GM12874 (cell line): ENCODE data around the gene CSNK2A3.

ENCODE experiments used
- TF ChIP-seq, protein P1 (sequence below): IDR thresholded peaks from 2 replicates; pipeline ENCODE4 v1.5.1; 2011; ENCODE audit warnings: low read depth, mild to moderate bottlenecking, control low read depth, low read length, moderate library complexity; ENCODE audit not compliant: insufficient read depth

Gene CSNK2A3

DNA sequence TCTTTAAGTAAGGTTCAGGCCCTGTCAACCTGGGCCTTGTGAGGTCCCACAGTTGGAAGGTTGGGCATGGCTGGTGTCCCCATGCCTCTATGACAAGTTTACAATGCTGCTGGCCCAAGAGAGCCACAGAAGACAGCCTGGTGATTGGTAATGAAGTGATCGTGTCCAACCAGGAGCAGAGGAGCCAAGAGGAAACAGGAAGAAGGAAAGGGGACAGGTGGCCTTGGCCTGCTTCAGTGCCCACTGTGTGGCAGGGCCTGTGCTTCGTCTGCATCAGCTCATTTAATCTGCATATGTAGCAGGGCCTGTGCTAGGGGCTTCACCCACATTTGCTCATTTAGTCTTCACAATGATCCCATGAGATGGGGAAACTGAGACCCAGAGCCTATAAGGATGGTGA, 42.1 kb upstream of the CSNK2A3 start:
- TF ChIP-seq, protein P1, sequence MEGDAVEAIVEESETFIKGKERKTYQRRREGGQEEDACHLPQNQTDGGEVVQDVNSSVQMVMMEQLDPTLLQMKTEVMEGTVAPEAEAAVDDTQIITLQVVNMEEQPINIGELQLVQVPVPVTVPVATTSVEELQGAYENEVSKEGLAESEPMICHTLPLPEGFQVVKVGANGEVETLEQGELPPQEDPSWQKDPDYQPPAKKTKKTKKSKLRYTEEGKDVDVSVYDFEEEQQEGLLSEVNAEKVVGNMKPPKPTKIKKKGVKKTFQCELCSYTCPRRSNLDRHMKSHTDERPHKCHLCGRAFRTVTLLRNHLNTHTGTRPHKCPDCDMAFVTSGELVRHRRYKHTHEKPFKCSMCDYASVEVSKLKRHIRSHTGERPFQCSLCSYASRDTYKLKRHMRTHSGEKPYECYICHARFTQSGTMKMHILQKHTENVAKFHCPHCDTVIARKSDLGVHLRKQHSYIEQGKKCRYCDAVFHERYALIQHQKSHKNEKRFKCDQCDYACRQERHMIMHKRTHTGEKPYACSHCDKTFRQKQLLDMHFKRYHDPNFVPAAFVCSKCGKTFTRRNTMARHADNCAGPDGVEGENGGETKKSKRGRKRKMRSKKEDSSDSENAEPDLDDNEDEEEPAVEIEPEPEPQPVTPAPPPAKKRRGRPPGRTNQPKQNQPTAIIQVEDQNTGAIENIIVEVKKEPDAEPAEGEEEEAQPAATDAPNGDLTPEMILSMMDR, result no peak

DNA sequence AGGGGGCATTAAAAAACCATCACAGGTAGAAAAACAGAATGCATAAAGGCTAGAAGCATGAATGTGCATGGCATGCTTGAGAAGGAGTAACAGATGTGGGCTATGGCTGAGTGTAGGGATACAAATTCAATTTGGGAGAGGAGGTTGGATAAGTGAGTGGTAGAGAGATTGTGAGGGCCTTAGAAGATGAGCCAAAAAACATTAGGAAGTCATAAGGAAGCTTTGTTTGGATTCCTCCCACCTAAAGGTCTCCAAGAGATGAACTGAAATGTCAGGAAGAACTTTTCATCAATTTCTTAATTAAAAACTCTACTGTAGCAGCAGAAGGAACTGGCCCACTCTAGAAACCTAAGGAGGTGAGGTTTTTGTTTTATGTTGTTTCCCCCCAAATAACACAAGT, 41.2 kb upstream of the CSNK2A3 start:
- TF ChIP-seq, protein P1, result no peak

DNA sequence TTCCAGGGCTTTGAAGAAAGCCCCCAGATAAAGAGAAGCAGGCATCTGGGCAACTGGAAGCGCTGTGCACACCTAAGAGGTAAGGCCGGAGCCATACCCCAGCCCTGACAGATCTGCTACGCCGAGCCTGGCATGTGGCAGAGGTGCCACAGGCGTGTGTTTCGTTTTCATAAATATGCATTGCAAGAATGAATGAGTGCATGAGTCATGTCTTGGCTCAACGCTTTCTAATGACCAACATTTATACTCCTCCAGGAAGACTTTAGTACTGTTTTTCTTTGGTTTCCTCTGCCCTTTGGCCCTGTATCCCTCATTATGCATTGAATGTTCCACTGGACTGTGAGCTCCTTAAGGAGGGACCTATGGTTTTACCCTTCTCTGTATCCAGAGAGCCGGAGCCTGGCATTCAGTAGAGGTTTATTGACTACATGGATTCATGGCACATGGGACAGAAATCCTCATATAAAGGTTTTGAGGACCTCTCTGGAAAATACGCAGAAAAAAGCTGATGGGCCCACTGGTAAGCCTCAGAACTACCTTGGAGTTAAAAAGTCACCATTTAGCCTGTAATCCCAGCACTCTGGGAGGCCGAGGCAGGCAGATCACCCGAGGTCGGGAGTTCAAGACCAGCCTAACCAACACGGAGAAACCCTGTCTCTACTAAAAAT, 38.9 kb upstream of the CSNK2A3 start:
- TF ChIP-seq, protein P1, result no peak

DNA sequence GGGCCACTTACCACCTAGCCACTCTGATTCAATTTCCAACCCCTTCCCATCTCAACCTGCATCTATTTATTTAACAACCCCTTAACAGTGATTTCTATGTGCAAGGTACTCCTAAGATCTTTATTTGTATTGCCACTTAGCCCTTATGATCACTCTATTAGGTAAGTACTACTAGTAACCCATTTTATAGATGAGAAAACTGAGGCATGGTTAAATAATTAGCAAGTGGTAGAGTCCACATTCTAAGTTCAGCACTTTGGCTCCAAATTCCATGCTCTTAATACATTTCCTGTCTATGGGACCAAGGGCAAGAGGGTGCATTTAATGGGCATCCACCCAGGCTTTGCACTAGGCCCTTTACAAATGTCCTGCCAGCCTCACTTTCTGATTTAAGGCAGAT, 38.1 kb upstream of the CSNK2A3 start:
- TF ChIP-seq, protein P1, result no peak

DNA sequence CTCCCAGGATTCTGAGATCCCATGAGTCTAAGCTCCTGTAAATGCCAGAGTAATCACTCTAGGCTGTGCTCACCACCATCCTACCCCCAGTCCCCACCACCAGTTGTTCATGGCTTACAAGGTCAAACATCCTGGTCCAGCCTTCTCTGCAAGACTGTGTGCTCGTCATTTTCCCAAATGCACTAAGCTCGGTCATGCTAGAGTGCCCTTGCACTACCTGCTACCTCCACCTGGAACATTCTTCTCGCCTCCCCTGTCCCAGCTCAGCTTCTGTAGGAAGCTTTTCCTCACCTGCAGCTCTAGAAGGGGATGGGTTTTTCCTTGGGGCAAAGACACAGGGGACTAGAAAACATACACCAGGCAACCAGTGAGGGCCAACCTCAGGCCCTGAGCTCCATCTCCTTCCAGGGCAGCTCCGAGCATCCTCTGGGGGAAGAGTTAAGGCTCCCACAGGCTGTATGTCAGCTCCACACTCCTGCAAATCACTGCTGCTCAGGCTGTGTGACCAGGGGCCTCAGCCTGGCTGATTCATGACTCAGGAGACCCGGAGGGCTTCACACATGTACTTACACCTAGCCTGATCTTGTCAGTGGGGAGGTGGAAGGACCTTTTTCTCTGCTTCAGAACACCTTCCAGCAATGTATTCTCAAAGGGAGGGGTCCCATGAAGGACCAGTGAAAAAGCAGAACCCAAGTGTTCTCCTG, 37.2 kb upstream of the CSNK2A3 start:
- TF ChIP-seq, protein P1, result no peak

DNA sequence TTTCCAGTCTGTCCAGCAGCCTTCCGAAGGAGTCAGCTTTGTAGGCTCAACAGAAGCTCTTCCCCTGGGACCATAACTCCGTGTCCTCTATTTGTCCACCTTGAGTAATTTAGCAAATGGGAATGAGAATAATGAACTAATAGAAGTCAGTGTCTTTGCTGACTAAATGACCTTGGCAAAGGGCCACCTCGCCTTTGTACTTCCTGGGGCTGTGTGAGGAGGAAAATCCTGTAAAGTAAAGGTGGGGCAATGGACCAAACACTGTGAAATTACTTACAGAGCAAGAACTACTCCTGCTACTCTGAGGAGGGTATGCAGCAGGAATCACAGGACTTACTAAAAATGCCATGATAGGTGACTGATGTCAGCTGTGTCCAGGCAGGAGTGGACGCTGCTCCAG, 36.2 kb upstream of the CSNK2A3 start:
- TF ChIP-seq, protein P1, result no peak

DNA sequence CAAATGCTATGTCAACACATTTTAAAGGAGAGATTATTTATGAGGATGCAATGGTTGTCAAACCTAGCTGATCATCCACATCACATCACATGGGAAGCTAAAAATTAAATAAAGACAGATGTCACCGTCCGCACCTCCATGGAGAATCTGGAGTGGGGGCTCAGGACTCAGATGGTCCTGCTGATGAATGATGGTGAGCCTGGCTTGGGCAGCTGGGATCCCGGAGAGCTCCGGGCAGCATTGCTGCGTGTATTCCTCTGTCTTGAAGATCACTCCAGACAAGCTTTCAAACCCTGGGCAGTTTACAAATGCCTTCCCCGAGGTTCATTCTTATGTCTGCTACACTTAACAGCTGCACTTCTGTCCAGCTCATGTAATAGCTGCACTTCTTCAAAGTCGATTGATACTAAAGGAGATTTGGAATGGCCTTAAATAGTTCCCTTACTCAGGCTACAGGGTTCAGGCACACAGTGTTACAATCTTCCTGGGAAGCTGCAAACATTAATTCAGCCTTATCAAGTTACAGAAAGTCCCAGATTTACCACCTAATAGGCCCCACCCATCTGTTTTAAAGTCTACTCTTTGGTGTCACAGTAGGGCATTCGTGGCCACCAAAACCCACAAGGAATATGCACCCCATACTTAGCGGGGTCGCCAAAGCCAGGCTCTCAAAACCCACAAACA, 34.7 kb upstream of the CSNK2A3 start:
- TF ChIP-seq, protein P1, result no peak
